Endothelial cell of umbilical vein (primary cell): Measurements from ENCODE around the gene SP3.

Experiments
- CTCF ChIP-seq, 2 donors: IDR thresholded peaks; 1 replicate in 1 of 2; 2 replicates in 1 of 2; pipeline ENCODE4 v1.5.1; 2011; ENCODE audit warnings: low read length in 2 of 2, mild to moderate bottlenecking in 2 of 2, moderate library complexity in 2 of 2, control low read depth in 1 of 2, inconsistent platforms in 1 of 2, low read depth in 1 of 2; ENCODE audit not compliant: insufficient read depth in 1 of 2; ENCODE audit errors: extremely low read depth in 1 of 2
- JUN ChIP-seq: IDR thresholded peaks from 2 replicates; pipeline ENCODE4 v1.6.1; 2011; ENCODE audit warnings: borderline replicate concordance, low read depth; ENCODE audit not compliant: insufficient read length, insufficient read depth
- POLR2A ChIP-seq: IDR thresholded peaks from 2 replicates; pipeline ENCODE4 v1.6.1; 2012; ENCODE audit warnings: low read depth, mild to moderate bottlenecking, control low read depth, low read length

GRCh38 chr2:173963323-173963816 lies 1.8 kb downstream of the SP3 start:
- TF ChIP-seq CTCF (IDR thresholded peaks at IDR 0.05; ENCODE audit: extremely low read depth in 1 of 2, insufficient read depth in 1 of 2, low read depth in 1 of 2, low read length in 2 of 2) = peak in 1 of 2 donors; percentile 12
- TF ChIP-seq POLR2A = no peak
- TF ChIP-seq JUN = no peak
